ENCODE measurements around the gene GDE1.

DNA sequence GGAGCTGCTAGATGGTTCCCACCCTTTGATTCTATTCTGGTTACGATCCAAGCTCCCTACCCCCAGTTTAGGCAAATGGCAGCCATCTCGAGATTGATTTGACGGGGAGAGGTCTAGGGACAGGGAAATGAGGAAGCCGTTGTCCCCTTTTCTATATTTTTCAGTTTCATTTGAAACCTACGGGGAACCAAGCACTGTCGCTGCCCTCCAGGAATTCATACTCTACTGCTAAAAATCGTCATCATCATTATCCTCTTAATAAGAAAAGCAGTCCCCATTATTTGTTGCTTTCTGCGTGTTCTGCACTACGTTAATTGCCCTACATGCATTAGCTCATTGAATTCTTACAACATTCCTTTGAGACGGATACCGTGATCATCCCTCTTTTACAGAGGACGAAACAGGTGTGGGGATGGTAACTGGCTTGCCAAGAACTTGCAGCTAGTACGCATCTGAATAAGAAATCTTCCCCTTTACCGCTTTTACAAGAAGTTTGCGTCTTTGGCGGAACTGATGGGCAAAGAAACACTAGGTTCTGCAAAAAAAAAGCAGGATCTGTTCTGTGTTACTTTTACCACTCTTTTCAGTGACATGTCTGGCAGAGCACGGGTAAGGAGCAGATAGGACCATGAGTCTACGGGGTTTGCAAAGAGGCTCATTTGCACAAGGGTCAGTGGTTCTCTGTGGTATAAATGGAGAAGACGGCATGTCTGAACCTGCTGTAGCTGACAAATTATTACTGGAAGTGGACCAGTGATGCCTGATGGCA, 2.9 kb upstream of the GDE1 start:
- TF ChIP-seq, protein P1, sequence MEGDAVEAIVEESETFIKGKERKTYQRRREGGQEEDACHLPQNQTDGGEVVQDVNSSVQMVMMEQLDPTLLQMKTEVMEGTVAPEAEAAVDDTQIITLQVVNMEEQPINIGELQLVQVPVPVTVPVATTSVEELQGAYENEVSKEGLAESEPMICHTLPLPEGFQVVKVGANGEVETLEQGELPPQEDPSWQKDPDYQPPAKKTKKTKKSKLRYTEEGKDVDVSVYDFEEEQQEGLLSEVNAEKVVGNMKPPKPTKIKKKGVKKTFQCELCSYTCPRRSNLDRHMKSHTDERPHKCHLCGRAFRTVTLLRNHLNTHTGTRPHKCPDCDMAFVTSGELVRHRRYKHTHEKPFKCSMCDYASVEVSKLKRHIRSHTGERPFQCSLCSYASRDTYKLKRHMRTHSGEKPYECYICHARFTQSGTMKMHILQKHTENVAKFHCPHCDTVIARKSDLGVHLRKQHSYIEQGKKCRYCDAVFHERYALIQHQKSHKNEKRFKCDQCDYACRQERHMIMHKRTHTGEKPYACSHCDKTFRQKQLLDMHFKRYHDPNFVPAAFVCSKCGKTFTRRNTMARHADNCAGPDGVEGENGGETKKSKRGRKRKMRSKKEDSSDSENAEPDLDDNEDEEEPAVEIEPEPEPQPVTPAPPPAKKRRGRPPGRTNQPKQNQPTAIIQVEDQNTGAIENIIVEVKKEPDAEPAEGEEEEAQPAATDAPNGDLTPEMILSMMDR (IDR thresholded peaks at IDR 0.05; ENCODE audit: poor library complexity) = no peak
- TF ChIP-seq EZH2phosphoT487 (IDR thresholded peaks at IDR 0.05; ENCODE audit: low read depth, severe bottlenecking, unreplicated experiment) = no peak
- no peak for TF ChIP-seq EZH2 (IDR thresholded peaks at IDR 0.05; ENCODE audit: borderline replicate concordance)
